HG03460 (cell line): ENCODE measurements around the gene CISD3.
A peak's percentile ranks its signal among the peaks of the same experiment; 100 is the strongest.

Experiments used
- ATAC-seq: cut with Tn5 transposase; IDR thresholded peaks from one replicate; pipeline ENCODE4 v1.9.1; 2021; ENCODE audit not compliant: unreplicated experiment

Gene CISD3, protein sequence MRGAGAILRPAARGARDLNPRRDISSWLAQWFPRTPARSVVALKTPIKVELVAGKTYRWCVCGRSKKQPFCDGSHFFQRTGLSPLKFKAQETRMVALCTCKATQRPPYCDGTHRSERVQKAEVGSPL

DNA sequence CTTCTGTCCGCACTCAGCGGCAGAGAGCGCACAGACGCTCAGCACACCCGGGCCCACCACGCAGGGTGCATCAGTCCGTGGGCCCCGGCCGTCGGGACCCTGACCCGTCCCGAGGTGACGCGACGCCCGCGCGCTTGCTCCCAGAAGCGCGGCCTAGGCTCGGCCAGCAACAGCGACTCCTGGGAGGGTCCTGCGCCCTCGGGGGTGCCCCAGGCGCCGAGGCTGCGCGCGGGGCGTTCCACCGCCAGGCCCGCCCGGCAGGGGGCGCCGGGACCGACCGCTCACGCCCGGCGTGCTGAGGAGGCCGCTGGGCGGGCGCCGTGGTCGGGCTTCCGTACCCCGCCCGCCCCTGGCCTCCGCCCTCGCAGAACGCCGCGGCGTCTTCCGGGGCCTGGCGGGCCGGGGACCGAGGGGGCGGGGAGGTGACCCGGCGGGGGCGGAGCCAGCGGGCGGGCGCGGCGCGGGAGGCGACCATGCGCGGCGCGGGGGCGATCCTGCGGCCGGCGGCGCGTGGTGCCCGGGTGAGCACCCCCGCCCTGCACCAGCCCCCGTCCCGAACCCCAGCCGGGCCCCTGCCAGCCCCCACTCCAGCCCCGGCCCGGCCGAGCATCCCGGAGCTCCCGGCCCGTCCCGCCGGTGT is at the start of gene CISD3:
CISD3 (plus strand) TSS at position 456 of the 640 bp plus-strand sequence; CDS start at position 474, 18 bp downstream.
- peak; percentile 82 for ATAC-seq

DNA sequence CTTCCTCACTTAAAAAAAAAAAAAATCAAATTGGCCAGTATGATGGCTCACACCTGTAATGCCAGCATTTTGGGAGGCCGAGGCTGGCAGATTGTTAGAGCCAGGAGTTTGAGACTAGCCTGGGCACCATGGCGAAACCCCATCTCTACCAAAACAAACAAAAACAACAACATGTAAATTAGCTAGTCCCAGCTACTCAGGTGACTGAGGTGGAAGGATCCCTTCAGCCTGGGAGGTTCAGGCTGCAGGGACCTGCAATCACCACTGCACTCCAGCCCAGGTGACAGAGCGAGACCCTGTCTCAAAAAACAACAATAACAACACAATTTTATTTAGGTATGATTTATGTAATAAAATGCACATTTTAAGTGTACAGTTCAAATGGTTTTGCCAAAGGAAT is 49.0 kb upstream of the CISD3 start:
- ATAC-seq, result no peak

DNA sequence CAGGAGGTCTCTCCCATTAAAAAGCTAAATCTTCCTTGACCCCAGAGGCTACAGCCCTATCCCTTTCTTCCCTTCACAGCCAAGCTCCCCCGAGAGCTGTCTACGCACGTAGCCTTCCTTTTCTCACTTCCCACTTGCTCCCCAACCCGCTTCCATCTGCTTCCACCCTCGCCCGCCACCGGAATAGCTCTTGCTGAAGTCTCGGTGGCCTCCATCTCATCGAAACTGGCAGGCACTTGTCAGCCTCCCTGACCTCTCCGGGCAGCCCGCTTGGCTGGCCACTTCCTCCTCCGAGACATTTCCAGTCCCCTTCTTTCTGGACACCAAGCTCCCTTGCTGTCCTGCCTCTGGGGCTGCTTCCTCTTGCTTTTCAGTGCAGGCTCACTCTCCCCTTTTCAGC is 44.6 kb upstream of the CISD3 start:
- no peak for ATAC-seq

- no peak for ATAC-seq
Measured at GRCh38 chr17:38687286-38687685, 42.9 kb upstream of the CISD3 start.

GRCh38 chr17:38690386-38690785 is 39.8 kb upstream of the CISD3 start:
- ATAC-seq, result no peak

DNA sequence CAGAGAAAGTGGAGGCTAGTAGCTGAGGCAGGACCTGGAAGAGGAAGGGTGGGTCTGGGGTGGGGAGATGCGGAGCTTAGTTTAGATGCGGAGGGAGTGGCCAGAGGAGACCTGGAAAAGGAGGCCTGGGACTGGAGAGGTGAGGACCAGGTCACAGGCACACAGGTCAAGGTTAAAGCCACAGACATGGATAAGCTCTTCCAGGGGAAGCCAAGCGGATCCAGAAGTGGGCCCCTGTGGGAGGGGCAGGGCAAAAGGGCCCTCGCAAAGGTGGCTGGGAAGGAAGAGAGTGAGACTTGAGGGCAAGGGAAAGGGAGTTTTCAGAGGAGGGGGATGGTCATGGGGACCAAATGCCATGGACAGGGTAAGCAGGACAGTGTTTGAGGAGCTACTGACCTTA is 39.0 kb upstream of the CISD3 start:
- ATAC-seq, result no peak

DNA sequence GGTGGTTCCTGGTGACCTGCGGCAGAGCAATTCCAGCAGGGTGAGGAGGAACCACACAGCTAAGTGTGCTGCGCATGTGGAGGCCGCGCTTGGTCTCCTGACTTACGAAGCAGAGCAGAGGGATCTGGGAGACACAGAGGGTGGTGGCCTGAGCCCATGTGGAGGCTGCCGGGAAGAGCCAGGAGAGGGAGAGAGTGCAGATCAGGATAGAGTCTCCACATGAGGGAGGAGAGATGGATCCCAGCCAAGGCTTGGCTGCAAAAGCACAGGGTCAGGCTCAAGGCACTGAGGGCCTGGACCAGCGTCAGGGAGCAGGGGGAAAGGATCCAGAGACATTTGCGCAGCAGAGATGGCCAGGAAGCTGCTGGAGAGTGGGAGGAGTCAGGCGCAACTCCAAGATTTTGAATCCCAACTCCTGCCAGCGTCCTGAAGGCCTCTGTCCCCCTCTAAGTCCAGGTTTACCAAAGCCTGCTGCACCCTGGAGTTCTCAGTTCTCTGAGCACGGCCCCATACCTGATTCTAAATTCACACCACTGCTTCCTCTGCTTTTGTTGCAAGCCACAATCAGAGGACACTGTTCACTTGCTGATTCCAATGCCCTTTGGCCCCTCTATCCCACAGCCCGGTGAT is 36.3 kb upstream of the CISD3 start:
- no peak for ATAC-seq

GRCh38 chr17:38697061-38697820 is 32.9 kb upstream of the CISD3 start:
- ATAC-seq, result no peak

DNA sequence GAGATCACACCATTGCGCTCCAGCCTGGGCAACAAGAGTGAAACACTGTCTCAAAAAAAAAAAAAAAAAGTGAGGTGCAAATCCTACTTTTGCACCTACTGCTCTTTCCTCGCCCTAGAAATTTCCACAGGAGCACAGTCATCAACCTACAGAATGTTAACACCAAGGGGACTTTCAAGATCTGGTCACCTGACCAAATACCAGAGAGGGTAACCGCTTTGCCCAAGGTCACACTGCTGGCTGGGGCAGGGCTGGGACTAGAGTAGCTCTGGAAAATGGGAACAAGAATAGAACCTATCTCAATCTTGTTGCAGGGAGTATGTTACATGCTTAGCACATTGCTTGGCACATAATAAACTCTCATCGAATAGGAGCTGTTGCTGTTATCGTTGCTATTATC is 31.4 kb upstream of the CISD3 start:
- ATAC-seq, result no peak

DNA sequence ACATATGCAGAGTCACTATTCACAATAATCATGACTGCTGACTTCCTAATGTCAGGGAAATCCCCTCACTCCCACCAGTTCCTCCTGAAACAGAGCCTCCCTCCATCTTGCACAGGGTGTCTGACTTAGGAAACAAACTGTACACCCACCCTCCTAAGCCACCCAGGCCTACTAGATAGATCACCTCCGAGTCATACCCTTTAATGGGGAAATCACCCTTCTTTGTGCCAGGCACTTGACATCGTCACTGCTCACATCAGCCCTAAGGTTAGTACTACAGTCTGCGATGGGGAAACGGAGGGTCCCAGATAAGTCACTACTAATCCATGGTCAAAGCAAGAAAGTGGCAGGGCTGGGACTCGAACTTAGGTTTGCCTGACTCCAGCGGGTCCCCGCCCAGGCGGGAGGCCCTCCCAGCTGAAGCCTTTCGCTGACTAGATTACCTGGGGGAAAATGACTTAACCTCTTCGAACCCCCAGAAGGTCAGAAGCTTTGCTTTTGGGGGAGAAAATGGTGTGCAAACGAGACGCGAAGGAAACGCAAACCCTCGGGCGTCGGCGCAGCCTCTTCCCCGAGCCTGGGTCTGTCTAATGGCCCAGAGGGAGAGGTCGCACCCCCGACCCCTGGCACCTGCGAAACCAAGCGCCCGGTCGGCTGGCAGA is 28.5 kb upstream of the CISD3 start:
- no peak for ATAC-seq

DNA sequence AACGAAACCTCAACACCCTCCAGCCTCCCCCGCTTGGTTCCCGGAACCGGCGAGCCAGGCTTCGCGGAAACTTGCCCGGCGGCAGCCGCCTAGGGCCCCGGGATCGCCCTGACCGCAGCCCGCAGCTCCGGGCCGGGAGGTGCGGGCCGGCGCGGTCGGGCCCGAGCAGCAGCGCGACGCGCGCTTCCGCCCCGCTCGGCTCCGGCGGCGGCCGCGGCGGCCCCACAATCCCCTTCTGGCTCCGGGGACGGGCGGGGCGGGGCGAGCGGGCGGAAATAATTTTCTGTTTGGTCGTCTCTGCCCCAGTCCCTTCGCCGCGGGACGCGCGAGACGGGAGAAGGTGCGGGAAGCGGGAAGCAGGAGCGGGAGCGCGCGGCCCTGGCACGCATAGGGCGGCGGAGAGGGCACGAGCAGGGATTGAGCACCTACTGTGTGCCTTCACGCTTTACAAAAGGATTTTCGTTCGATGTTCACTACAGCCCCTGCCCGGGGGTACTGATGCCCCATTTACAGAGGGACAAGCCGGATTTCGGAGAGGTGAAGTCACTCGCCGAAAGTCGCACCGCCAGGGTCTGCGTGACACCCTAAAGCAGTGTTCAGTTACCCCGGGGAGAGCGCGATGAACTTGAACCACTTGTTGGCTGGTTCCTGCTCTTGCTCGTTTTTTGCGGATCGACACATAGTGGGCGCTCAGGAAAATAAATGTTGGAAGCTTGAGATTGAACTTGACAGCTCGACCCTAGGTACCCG is 27.8 kb upstream of the CISD3 start:
- no peak for ATAC-seq

GRCh38 chr17:38702916-38703741 is 27.0 kb upstream of the CISD3 start:
- ATAC-seq, result no peak

DNA sequence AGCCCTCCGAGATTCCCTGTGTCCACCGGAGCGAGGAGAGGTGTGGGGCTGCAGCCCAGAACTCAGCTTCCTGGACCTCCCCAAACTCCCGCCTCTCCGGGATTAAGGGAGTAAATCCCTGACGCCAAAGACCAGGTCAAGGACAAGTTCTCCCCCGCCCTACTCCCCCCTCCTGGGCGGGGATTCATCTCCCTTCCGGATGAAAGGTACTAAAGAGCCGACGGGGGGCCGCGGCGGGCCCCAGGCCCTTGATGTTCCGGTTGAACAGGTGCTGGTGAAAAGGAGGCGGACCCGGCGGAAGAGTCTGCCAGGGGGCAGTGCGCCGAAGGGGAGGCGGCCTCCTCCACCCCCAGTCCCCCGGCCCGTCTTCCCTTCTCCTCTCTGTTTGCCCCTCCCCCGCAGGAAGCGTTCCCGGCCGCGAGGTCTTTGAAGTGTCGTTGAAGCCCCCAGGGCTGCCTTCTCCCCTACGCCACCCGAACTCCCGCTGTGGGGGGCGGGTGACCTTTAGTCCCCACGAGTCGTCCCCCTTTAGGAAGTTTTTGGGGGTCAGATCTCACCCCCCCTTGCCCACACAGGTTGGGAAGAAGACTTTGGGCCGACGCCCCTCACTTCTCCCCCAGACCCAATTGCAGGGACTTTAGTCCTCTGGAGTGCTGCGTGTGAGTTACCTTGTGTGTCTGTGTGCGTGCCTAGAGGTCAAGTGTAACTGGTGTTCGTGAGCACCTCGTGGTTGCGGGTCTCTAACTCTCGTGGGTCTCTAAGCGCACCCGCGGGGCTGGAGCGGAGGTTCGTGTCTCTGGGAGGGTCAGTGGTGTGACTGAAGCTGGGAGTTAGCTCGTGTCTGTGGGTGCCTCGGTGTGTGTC is 26.2 kb upstream of the CISD3 start:
- ATAC-seq, result no peak

- ATAC-seq, result no peak
Measured at GRCh38 chr17:38704606-38705522, 25.3 kb upstream of the CISD3 start, which contains the start of gene MLLT6. MLLT6 (plus strand) TSS chr17:38705273; CDS start chr17:38705633, 360 bp downstream.

DNA sequence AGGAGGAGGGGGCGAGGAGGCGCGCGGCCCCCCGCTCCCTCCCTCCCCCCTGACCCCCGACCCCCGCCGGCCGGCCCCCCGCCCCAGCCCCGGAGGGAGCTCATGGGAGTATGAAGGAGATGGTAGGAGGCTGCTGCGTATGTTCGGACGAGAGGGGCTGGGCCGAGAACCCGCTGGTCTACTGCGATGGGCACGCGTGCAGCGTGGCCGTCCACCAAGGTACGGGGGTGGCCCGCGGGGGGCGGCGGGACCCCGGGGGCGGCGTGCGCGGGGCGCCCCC is 24.7 kb upstream of the CISD3 start:
- no peak for ATAC-seq

DNA sequence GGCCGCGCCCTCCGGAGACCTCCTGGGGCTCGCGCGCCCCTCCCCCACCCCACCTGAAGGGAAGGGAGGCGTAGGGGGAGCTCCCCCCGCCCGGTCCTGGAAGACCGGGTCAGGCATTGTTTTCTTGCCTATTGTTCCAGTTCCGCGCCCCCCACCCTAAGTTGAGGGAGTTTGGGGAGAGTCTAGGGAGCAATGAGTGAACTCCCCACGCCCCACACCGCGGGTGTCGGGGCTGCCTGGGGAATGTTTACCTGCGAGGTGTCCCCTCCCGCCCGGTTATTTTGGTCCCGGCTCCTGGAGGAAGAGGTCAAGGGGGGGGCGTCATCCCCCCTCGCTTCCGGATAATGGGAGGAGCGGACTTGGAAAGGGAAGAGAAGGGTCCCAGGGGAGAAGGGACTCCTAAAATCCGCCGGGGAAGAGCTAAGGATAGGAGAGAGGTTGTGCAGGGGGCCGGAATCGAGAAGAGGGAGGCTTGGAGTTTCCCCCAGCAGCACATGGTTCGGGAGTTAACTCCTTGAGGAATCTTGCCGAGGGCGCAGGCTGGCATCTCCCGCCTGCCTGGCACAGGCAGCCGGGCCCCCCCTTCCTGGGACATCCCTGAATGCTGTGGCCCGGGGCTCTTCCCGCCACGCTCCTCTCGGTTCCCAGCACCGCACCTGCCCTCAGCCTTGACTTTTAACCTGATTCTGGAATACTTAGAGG is 24.2 kb upstream of the CISD3 start:
- no peak for ATAC-seq

DNA sequence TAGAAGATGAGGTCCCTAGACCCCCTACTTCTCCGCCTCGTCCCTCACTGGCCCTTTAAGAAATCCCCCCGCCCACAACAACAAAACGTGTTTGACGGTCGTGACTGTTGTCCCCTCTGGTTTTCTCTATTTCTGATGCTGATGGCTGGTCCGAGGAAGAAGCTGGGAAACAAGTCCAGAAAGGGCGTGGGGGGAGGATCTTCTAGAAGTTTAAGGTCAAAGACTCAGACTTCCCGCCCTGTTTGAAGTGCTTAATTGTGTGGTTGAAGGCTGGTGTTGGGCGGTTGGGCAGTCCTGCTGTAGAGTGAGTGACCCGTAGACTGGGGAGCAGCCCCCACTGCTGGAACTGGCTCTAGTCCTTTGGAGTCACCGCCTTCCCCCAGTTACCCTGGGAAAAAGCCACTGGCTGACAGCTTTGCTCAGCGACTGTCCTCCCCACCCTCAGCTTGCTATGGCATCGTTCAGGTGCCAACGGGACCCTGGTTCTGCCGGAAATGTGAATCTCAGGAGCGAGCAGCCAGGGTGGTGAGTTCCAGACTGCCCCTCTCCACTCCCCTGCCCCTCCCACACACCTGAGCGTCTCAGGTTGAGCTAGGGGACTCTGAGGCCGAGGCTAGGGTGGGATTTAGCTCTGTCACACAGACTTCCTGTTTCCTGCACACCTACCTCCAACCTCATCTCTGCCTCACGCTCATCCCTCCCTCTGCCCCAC is 23.5 kb upstream of the CISD3 start:
- ATAC-seq, result no peak
